Measurements from ENCODE around the gene HJURP.

GRCh38 chr2:233822781-233823730 lies 31.3 kb downstream of the HJURP start:
- TF ChIP-seq CTCF (IDR thresholded peaks at IDR 0.05 in 2 of 3, conservative IDR thresholded peaks at IDR 0.05 in 1 of 3; ENCODE audit: insufficient read depth in 2 of 3, low read depth in 1 of 3, low read length in 3 of 3): no peak
- TF ChIP-seq TAF1 (IDR thresholded peaks at IDR 0.05; ENCODE audit: control insufficient read depth, extremely low read depth, insufficient read depth, low read length, severe bottlenecking): no peak
- no peak for TF ChIP-seq ID3 (CRISPR knock-in tag; IDR thresholded peaks at IDR 0.05)
- TF ChIP-seq ID3 (tag; IDR thresholded peaks at IDR 0.05): no peak
- TF ChIP-seq, protein P1, sequence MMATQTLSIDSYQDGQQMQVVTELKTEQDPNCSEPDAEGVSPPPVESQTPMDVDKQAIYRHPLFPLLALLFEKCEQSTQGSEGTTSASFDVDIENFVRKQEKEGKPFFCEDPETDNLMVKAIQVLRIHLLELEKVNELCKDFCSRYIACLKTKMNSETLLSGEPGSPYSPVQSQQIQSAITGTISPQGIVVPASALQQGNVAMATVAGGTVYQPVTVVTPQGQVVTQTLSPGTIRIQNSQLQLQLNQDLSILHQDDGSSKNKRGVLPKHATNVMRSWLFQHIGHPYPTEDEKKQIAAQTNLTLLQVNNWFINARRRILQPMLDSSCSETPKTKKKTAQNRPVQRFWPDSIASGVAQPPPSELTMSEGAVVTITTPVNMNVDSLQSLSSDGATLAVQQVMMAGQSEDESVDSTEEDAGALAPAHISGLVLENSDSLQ (IDR thresholded peaks at IDR 0.05): no peak
- TF ChIP-seq IRF2 (CRISPR knock-in tag; IDR thresholded peaks at IDR 0.05): no peak
- TF ChIP-seq, protein P2, sequence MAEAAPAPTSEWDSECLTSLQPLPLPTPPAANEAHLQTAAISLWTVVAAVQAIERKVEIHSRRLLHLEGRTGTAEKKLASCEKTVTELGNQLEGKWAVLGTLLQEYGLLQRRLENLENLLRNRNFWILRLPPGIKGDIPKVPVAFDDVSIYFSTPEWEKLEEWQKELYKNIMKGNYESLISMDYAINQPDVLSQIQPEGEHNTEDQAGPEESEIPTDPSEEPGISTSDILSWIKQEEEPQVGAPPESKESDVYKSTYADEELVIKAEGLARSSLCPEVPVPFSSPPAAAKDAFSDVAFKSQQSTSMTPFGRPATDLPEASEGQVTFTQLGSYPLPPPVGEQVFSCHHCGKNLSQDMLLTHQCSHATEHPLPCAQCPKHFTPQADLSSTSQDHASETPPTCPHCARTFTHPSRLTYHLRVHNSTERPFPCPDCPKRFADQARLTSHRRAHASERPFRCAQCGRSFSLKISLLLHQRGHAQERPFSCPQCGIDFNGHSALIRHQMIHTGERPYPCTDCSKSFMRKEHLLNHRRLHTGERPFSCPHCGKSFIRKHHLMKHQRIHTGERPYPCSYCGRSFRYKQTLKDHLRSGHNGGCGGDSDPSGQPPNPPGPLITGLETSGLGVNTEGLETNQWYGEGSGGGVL (CRISPR knock-in tag; IDR thresholded peaks at IDR 0.05): no peak
- no peak for TF ChIP-seq MLLT1 (IDR thresholded peaks at IDR 0.05)
- TF ChIP-seq ZBTB8A (IDR thresholded peaks at IDR 0.05; ENCODE audit: partially characterized antibody): no peak
- TF ChIP-seq ZBTB17 (CRISPR knock-in tag; IDR thresholded peaks at IDR 0.05): no peak

Data from K562 (cell line).